ENCODE measurements around the gene RNU11. TPM values are rescaled to one million over a fixed set of nuclear protein-coding genes. Genes with fewer than 3 reads are reported as not detected.

The RNU11 gene
- total RNA-seq, 1 experiment from 2014 or later, result not detected

GRCh38 chr1:28646040-28646439, 2.4 kb upstream of the RNU11 start:
- no peaks in the 10 kb centered on the region; the same call in 1 of the 2 replicates for H3K79me2 ChIP-seq (ENCODE audit: insufficient read depth, low read length)
- no peak overlapping the region for H3K9ac ChIP-seq (ENCODE audit: extremely low read depth, insufficient read length, low read length)
- Mint-ChIP-seq H3K27me3 (ENCODE audit: low read depth) (no peaks in the 10 kb centered on the region), H3K4me1 (peaks cover 18 to 32% of the 10 kb centered on the region in 2 experiments), H3K36me3 (ENCODE audit: insufficient read depth in 1 of 3, low read depth in 3 of 3) (0 out of 7 replicates have a peak, but pooled peaks cover 0 to 4% (median 0%) of the 10 kb centered on the region in 3 experiments), H3K4me3 (no peak overlapping the region), H3K9me3 (no peaks in the 10 kb centered on the region; a peak in 2 of 5 replicates), H3K27ac (peak overlapping the region in 1 of 3 experiments; percentile 64; a peak in 2 of 7 replicates)
- H2AFZ ChIP-seq (ENCODE audit: low read length), result no peak overlapping the region
- no peak overlapping the region for H3T11ph ChIP-seq (ENCODE audit: low read length)
- no peaks in the 10 kb centered on the region for H3K27me3 ChIP-seq (ENCODE audit: insufficient read depth, low read length)
- no peak overlapping the region for H2BK5ac ChIP-seq (ENCODE audit: insufficient read length, low read length)
- no peak overlapping the region for H3K27ac ChIP-seq (ENCODE audit: insufficient read length, low read depth, low read length)
- H2BK20ac ChIP-seq (ENCODE audit: low read depth, low read length, poor library complexity, severe bottlenecking), result no peak overlapping the region
- H3K4ac ChIP-seq (ENCODE audit: low read depth, low read length), result no peak overlapping the region
- no peaks in the 10 kb centered on the region for H3K9me3 ChIP-seq (ENCODE audit: control insufficient read depth, low read depth, low read length)
- no peak overlapping the region for H3K56ac ChIP-seq (ENCODE audit: insufficient read length, low read depth, low read length)
- no peaks in the 10 kb centered on the region; the same call in 1 of the 2 replicates for H3K4me1 ChIP-seq (ENCODE audit: insufficient read depth, low read length)
- DNase-seq, result no peak
- H4K91ac ChIP-seq (ENCODE audit: insufficient read length, low read depth, low read length), result no peak overlapping the region
- H4K8ac ChIP-seq (replicated peaks; ENCODE audit: insufficient read length, low read depth, low read length), result no peak overlapping the region
- H2BK120ac ChIP-seq (ENCODE audit: low read depth, low read length, poor library complexity, severe bottlenecking), result no peak overlapping the region
- no peak overlapping the region for H2BK12ac ChIP-seq (ENCODE audit: insufficient read length, low read depth, low read length)
- H4K5ac ChIP-seq (ENCODE audit: insufficient read length, low read depth, low read length), result no peak overlapping the region
- no peak overlapping the region for H3K18ac ChIP-seq (ENCODE audit: insufficient read length, low read depth, low read length)
- WGBS (ENCODE audit: extremely low coverage, insufficient read length, low lambda C conversion rate), result no CpG with 5 or more reads among the region's 1 CpG
- no peak overlapping the region for H2BK15ac ChIP-seq (ENCODE audit: low read depth, low read length)
- H3K79me1 ChIP-seq (ENCODE audit: insufficient read depth, low read depth, low read length, poor library complexity, severe bottlenecking), result no peaks in the 10 kb centered on the region
- no peak overlapping the region for H2AK5ac ChIP-seq (ENCODE audit: insufficient read length, low read length)
- H3K14ac ChIP-seq (ENCODE audit: insufficient read depth, low read length), result no peak overlapping the region
- H4K20me1 ChIP-seq (ENCODE audit: control insufficient read depth, insufficient read depth, insufficient read length), result no peaks in the 10 kb centered on the region
- no peak overlapping the region for H3K4me2 ChIP-seq (ENCODE audit: insufficient read depth, insufficient read length, low read length)
- H3K23me2 ChIP-seq (ENCODE audit: insufficient read length, low read depth, low read length, poor library complexity, severe bottlenecking), result peaks cover 23% of the 10 kb centered on the region
- TF ChIP-seq CTCF (conservative IDR thresholded peaks at IDR 0.05), result no peak
- H3K23ac ChIP-seq (ENCODE audit: insufficient read length, low read depth, low read length), result no peak overlapping the region

Data from H9 (cell line).